ENCODE measurements around the gene SLC25A36. TPM values are rescaled to one million over a fixed set of nuclear protein-coding genes. Genes with fewer than 3 reads are reported as not detected.
"Not testable (repeated sequence)": the region's sequence is repeated elsewhere in the genome, so short reads cannot be mapped to it uniquely, and the experiment has no call there.

SLC25A36 gene
- total RNA-seq, 1 donor from 2014 or later: 67.7 TPM

DNA sequence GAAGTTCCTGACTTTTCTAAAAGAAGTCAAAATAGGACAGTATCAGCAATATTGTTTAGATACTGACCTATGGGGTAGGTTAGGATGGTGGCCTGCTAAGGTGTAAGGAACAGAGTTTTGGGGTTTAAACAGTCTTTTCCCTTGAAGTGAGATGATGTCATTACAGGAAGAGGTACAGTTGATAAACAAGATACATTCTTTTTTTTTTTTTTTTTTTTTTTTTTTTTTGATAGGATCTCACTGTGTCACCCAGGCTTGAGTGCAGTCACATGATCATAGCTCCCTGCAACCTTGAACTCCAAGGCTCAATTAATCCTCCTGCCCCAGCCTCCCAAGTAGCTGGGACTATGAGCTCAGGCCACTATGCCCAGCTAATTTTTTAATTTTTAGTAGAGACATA is 33.3 kb downstream of the SLC25A36 start:
- H3K4me3 ChIP-seq: no peak overlapping the region
- peaks cover 9% of the 10 kb centered on the region for H3K4me1 ChIP-seq
- no peak for TF ChIP-seq CTCF (IDR thresholded peaks at IDR 0.05; ENCODE audit: borderline replicate concordance)
- H3K9me3 ChIP-seq (replicated peaks): no peaks in the 10 kb centered on the region
- peaks cover 61% of the 10 kb centered on the region for H3K36me3 ChIP-seq
- no peaks in the 10 kb centered on the region for H3K27me3 ChIP-seq (ENCODE audit: low read depth)
- intact Hi-C loops (cut with micrococcal nuclease): loop anchor here (10.0 kb wide), 1 partner anchor 60 kb away; no protein-coding TSS in a partner anchor
- no peak for DNase-seq
- H3K27ac ChIP-seq (replicated peaks): no peak overlapping the region

GRCh38 chr3:140980663-140981062 is 39.0 kb downstream of the SLC25A36 start:
- intact Hi-C loops (cut with micrococcal nuclease): no loop called here
- no peaks in the 10 kb centered on the region for H3K27me3 ChIP-seq (ENCODE audit: low read depth)
- no peak for DNase-seq

GRCh38 chr3:140987792-140988191 is 46.2 kb downstream of the SLC25A36 start:
- H3K4me1 ChIP-seq; H3K27me3 ChIP-seq (ENCODE audit: low read depth); H3K4me3 ChIP-seq; H3K27ac ChIP-seq (replicated peaks); H3K36me3 ChIP-seq; DNase-seq; intact Hi-C loops (cut with micrococcal nuclease): not testable (repeated sequence)
- H3K9me3 ChIP-seq (replicated peaks): peaks cover 29% of the 10 kb centered on the region

More at GRCh38 chr3:140980663-140981062, 39.0 kb downstream of the SLC25A36 start:
- Histone ChIP-seq H3K4me1 (peaks cover 4% of the 10 kb centered on the region), H3K36me3 (peaks cover 28% of the 10 kb centered on the region), H3K9me3 (replicated peaks) (peaks cover 10% of the 10 kb centered on the region), H3K27ac (replicated peaks) (no peak overlapping the region), H3K4me3 (no peak overlapping the region)
- no peak for TF ChIP-seq CTCF (IDR thresholded peaks at IDR 0.05; ENCODE audit: borderline replicate concordance)

DNA sequence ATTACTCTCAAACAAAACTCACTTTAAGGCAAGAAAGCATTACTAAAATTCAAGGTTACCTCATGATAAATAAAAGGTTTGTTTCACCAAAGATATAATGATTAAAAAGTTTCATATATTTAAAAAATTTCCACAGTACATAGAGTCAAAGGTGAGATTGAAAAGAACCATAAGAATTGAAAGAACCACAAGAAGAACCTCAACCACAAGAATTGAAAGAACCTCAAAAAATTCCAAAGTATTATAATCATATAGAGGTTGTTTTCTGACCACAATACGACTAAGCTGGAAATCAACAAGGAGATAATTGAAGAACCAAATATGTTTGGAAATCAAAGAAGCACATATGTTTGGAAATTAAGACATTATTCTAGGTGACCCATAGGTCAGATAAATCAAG is 52.7 kb downstream of the SLC25A36 start:
- TF ChIP-seq CTCF (IDR thresholded peaks at IDR 0.05; ENCODE audit: borderline replicate concordance): no peak
- Histone ChIP-seq H3K27ac (replicated peaks) (no peak overlapping the region), H3K36me3 (no peaks in the 10 kb centered on the region), H3K4me3 (no peak overlapping the region), H3K27me3 (ENCODE audit: low read depth) (no peaks in the 10 kb centered on the region), H3K4me1 (no peaks in the 10 kb centered on the region), H3K9me3 (replicated peaks) (peaks cover 15% of the 10 kb centered on the region)
- no peak for DNase-seq
- intact Hi-C loops (cut with micrococcal nuclease): no loop called here

GRCh38 chr3:140994861-140995260 is 53.2 kb downstream of the SLC25A36 start:
- H3K4me1 ChIP-seq; H3K27me3 ChIP-seq (ENCODE audit: low read depth); H3K36me3 ChIP-seq; H3K27ac ChIP-seq (replicated peaks); intact Hi-C loops (cut with micrococcal nuclease); H3K4me3 ChIP-seq; DNase-seq: not testable (repeated sequence)
- peaks cover 15% of the 10 kb centered on the region for H3K9me3 ChIP-seq (replicated peaks)

GRCh38 chr3:140995881-140996280 is 54.2 kb downstream of the SLC25A36 start:
- TF ChIP-seq CTCF (IDR thresholded peaks at IDR 0.05; ENCODE audit: borderline replicate concordance): no peak
- no peaks in the 10 kb centered on the region for H3K4me1 ChIP-seq
- no peak overlapping the region for H3K4me3 ChIP-seq
- no peak for DNase-seq
- no peaks in the 10 kb centered on the region for H3K36me3 ChIP-seq
- intact Hi-C loops (cut with micrococcal nuclease): no loop called here
- peaks cover 15% of the 10 kb centered on the region for H3K9me3 ChIP-seq (replicated peaks)
- H3K27me3 ChIP-seq (ENCODE audit: low read depth): no peaks in the 10 kb centered on the region
- no peak overlapping the region for H3K27ac ChIP-seq (replicated peaks)
